ENCODE data around the gene RHNO1. TPM values are rescaled to one million over a fixed set of nuclear protein-coding genes. Genes with fewer than 3 reads are reported as not detected.

The RHNO1 gene
- total and polyA plus RNA-seq, 2 of the 8 experiments (the other 6 are each of a cell fraction or from before 2014, with no cell fraction given), result 55.8 to 56.9 TPM

DNA sequence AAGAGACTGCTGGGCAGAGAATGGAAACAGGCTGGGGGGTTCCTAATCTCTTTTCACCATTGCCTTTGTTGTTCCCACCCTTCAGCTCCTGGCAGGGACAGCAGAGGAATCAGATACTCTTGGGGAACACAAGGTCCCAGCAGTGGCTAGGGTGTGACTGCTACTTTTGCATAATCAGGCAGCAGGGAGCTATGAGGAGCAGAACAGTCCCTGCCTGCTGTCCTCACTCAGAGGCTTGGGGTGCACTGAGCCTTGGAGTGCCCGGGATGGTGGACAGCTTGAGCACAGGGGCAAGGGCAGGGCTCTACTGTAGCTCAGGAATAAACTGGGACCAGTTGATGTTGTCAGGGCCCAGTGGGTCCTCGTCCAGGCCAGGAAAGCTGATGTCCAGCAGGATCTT is 18.7 kb upstream of the RHNO1 start (continued):
- no peak for TF ChIP-seq NANOG (IDR thresholded peaks at IDR 0.05; ENCODE audit: insufficient read depth, low read depth, low read length, poor library complexity, severe bottlenecking)
- TF ChIP-seq CHD1 (IDR thresholded peaks at IDR 0.05; ENCODE audit: low read depth, low read length), result no peak
